Activated CD8-positive, alpha-beta memory T cell treated with anti-CD3 and anti-CD28 coated beads, Interleukin-2, amount 10 ng/mL, durations not matched to agents 7 days and 5 days (primary cell): Measurements from ENCODE around the gene KCNG2. TPM values are rescaled to one million over a fixed set of nuclear protein-coding genes. Genes with fewer than 3 reads are reported as not detected.

Experiments
- ATAC-seq: fragments of 150-1000 bp; cut with Tn5 transposase; one replicate; pipeline ENCODE4 v1.10.0; 2021; ENCODE audit warnings: moderate library complexity
- CTCF ChIA-PET: fragments of 350-600 bp; sonication (Branson Sonifier 250); formaldehyde crosslinking; loops from one replicate; lab custom pipeline; 2021; ENCODE audit warnings: antibody characterized with exemption; lab: Charles Lee
- DNase-seq: peaks from one replicate; pipeline ENCODE4 v3.0.0-alpha.2; 2020
- H3K27ac Mint-ChIP-seq: one replicate; pipeline ENCODE4 v1.8.0; 2021; ENCODE audit warnings: mild to moderate bottlenecking, mixed read lengths
- H3K27me3 Mint-ChIP-seq: one replicate; pipeline ENCODE4 v1.8.0; 2021; ENCODE audit warnings: mixed read lengths
- H3K36me3 Mint-ChIP-seq: one replicate; pipeline ENCODE4 v1.8.0; 2021; ENCODE audit warnings: mild to moderate bottlenecking, mixed read lengths
- H3K4me1 Mint-ChIP-seq: one replicate; pipeline ENCODE4 v1.8.0; 2021; ENCODE audit warnings: mixed read lengths
- H3K4me3 Mint-ChIP-seq: one replicate; pipeline ENCODE4 v1.8.0; 2021; ENCODE audit warnings: mild to moderate bottlenecking, moderate library complexity, mixed read lengths
- H3K9me3 Mint-ChIP-seq: one replicate; pipeline ENCODE4 v1.8.0; 2022; ENCODE audit warnings: low read depth, mixed read lengths
- total RNA-seq, 2 experiments: library from RNA; stranded (reverse); gene quantifications; one replicate each; pipeline ENCODE4 v1.2.3, GENCODE V29; 2021

The KCNG2 gene
- total RNA-seq, 2 experiments from 2014 or later: not detected

GRCh38 chr18:79868811-79869541 lies 71.2 kb downstream of the KCNG2 start:
- no peak for DNase-seq
- Mint-ChIP-seq H3K36me3 (no peaks in the 10 kb centered on the region), H3K4me1 (no peaks in the 10 kb centered on the region), H3K27me3 (no peaks in the 10 kb centered on the region), H3K27ac (no peak overlapping the region), H3K9me3 (no peaks in the 10 kb centered on the region), H3K4me3 (no peak overlapping the region)
- CTCF ChIA-PET: no interaction called here
- ATAC-seq: no peak

- CTCF ChIA-PET: no interaction called here
- Mint-ChIP-seq H3K4me1 (no peaks in the 10 kb centered on the region), H3K9me3 (no peaks in the 10 kb centered on the region), H3K4me3 (no peak overlapping the region), H3K27ac (no peak overlapping the region), H3K36me3 (no peaks in the 10 kb centered on the region), H3K27me3 (no peaks in the 10 kb centered on the region)
- ATAC-seq (no peak), DNase-seq (no peak)
Observed at GRCh38 chr18:79869591-79870300, 72.0 kb downstream of the KCNG2 start.

GRCh38 chr18:79870301-79871025 lies 72.7 kb downstream of the KCNG2 start:
- DNase-seq: no peak
- ATAC-seq: no peak

GRCh38 chr18:79871026-79871390 lies 73.3 kb downstream of the KCNG2 start:
- CTCF ChIA-PET: no interaction called here
- DNase-seq: no peak
- no peak overlapping the region for H3K4me3 Mint-ChIP-seq

More at GRCh38 chr18:79870301-79871025, 72.7 kb downstream of the KCNG2 start:
- Mint-ChIP-seq H3K27me3 (no peaks in the 10 kb centered on the region), H3K9me3 (no peaks in the 10 kb centered on the region), H3K4me1 (no peaks in the 10 kb centered on the region), H3K36me3 (no peaks in the 10 kb centered on the region), H3K27ac (no peak overlapping the region), H3K4me3 (no peak overlapping the region)
- CTCF ChIA-PET: no interaction called here

GRCh38 chr18:79871481-79872091 lies 73.8 kb downstream of the KCNG2 start:
- no peaks in the 10 kb centered on the region for H3K27me3 Mint-ChIP-seq
- no peaks in the 10 kb centered on the region for H3K4me1 Mint-ChIP-seq
- H3K36me3 Mint-ChIP-seq: no peaks in the 10 kb centered on the region
- ATAC-seq (no peak), DNase-seq (no peak)
- CTCF ChIA-PET: no interaction called here
- H3K4me3 Mint-ChIP-seq: no peak overlapping the region
- H3K27ac Mint-ChIP-seq: no peak overlapping the region
- no peaks in the 10 kb centered on the region for H3K9me3 Mint-ChIP-seq

More at GRCh38 chr18:79871026-79871390, 73.3 kb downstream of the KCNG2 start:
- Mint-ChIP-seq H3K4me1 (no peaks in the 10 kb centered on the region), H3K27ac (no peak overlapping the region), H3K36me3 (no peaks in the 10 kb centered on the region), H3K9me3 (no peaks in the 10 kb centered on the region), H3K27me3 (no peaks in the 10 kb centered on the region)
- no peak for ATAC-seq

GRCh38 chr18:79872527-79873444 lies 75.0 kb downstream of the KCNG2 start:
- no peaks in the 10 kb centered on the region for H3K4me1 Mint-ChIP-seq
- H3K9me3 Mint-ChIP-seq: no peaks in the 10 kb centered on the region
- no peak for DNase-seq
- no peak overlapping the region for H3K4me3 Mint-ChIP-seq
- CTCF ChIA-PET: no interaction called here
- H3K27ac Mint-ChIP-seq: no peak overlapping the region
- ATAC-seq: no peak
- no peaks in the 10 kb centered on the region for H3K27me3 Mint-ChIP-seq
- H3K36me3 Mint-ChIP-seq: no peaks in the 10 kb centered on the region

- CTCF ChIA-PET: no interaction called here
- H3K36me3 Mint-ChIP-seq: no peaks in the 10 kb centered on the region
- no peak overlapping the region for H3K27ac Mint-ChIP-seq
- H3K4me3 Mint-ChIP-seq: no peak overlapping the region
- DNase-seq (peak; percentile 27), ATAC-seq (no peak)
- peaks cover 2% of the 10 kb centered on the region for H3K9me3 Mint-ChIP-seq
- H3K4me1 Mint-ChIP-seq: no peaks in the 10 kb centered on the region
- H3K27me3 Mint-ChIP-seq: no peaks in the 10 kb centered on the region
Observed at GRCh38 chr18:79873449-79874110, 75.8 kb downstream of the KCNG2 start.

- CTCF ChIA-PET: no interaction called here
- H3K27me3 Mint-ChIP-seq: no peaks in the 10 kb centered on the region
- H3K27ac Mint-ChIP-seq: no peak overlapping the region
- peaks cover 3% of the 10 kb centered on the region for H3K9me3 Mint-ChIP-seq
- H3K4me3 Mint-ChIP-seq: no peak overlapping the region
- H3K36me3 Mint-ChIP-seq: no peaks in the 10 kb centered on the region
- H3K4me1 Mint-ChIP-seq: no peaks in the 10 kb centered on the region
- ATAC-seq (no peak), DNase-seq (no peak)
Observed at GRCh38 chr18:79874553-79875530, 77.1 kb downstream of the KCNG2 start.

GRCh38 chr18:79875531-79875919 lies 77.8 kb downstream of the KCNG2 start:
- DNase-seq (no peak), ATAC-seq (no peak)
- H3K27me3 Mint-ChIP-seq: no peaks in the 10 kb centered on the region
- H3K4me1 Mint-ChIP-seq: no peaks in the 10 kb centered on the region
- CTCF ChIA-PET: no interaction called here
- H3K9me3 Mint-ChIP-seq: peaks cover 3% of the 10 kb centered on the region
- H3K27ac Mint-ChIP-seq: no peak overlapping the region
- no peaks in the 10 kb centered on the region for H3K36me3 Mint-ChIP-seq
- no peak overlapping the region for H3K4me3 Mint-ChIP-seq

- no peak for DNase-seq
- H3K27me3 Mint-ChIP-seq: no peaks in the 10 kb centered on the region
- CTCF ChIA-PET: no interaction called here
- no peak overlapping the region for H3K27ac Mint-ChIP-seq
- H3K36me3 Mint-ChIP-seq: no peaks in the 10 kb centered on the region
- H3K4me3 Mint-ChIP-seq: no peak overlapping the region
- H3K4me1 Mint-ChIP-seq: no peaks in the 10 kb centered on the region
- peaks cover 3% of the 10 kb centered on the region for H3K9me3 Mint-ChIP-seq
- no peak for ATAC-seq
Observed at GRCh38 chr18:79875931-79876461, 78.3 kb downstream of the KCNG2 start.

GRCh38 chr18:79876497-79876896 lies 78.8 kb downstream of the KCNG2 start:
- Mint-ChIP-seq H3K27ac (no peak overlapping the region), H3K36me3 (no peaks in the 10 kb centered on the region), H3K27me3 (no peaks in the 10 kb centered on the region), H3K4me1 (no peaks in the 10 kb centered on the region), H3K9me3 (peaks cover 3% of the 10 kb centered on the region), H3K4me3 (no peak overlapping the region)
- no peak for ATAC-seq
- DNase-seq: peak; percentile 34
- CTCF ChIA-PET: no interaction called here
